K562 (cell line): ENCODE measurements around the gene MYO1A. TPM values are rescaled to one million over a fixed set of nuclear protein-coding genes. Genes with fewer than 3 reads are reported as not detected.

Experiments used
- CCNT2 ChIP-seq: IDR thresholded peaks from 2 replicates; pipeline ENCODE4 v1.6.1; 2011; ENCODE audit warnings: borderline replicate concordance, low read depth, mild to moderate bottlenecking, moderate library complexity, mixed read lengths, low read length; ENCODE audit not compliant: insufficient read length; ENCODE audit errors: extremely low read depth
- CHD1 ChIP-seq: fragments of 200-600 bp; sonication (generic); IDR thresholded peaks from one replicate; pipeline ENCODE4 v1.6.1; 2012; ENCODE audit warnings: mild to moderate bottlenecking, moderate library complexity, low read length, inconsistent platforms
- DMBX1 ChIP-seq: fragments of 250-450 bp; sonication (Bioruptor Pico); IDR thresholded peaks from 2 replicates; pipeline ENCODE4 v1.8.0; 2022; ENCODE audit warnings: inconsistent platforms, mild to moderate bottlenecking, moderate library complexity, borderline replicate concordance
- FOXA1 ChIP-seq: fragments of 450-650 bp; IDR thresholded peaks from 2 replicates; pipeline ENCODE4 v1.6.1; 2016; ENCODE audit warnings: mild to moderate bottlenecking, borderline replicate concordance
- FOXJ2 ChIP-seq: fragments of 200-800 bp; sonication (Bioruptor generic); IDR thresholded peaks from 2 replicates; pipeline ENCODE4 v1.6.1; 2016; ENCODE audit warnings: missing genetic modification characterization, missing compliant biosample characterization
- HMGN3 ChIP-seq: IDR thresholded peaks from 2 replicates; pipeline ENCODE4 v1.6.1; 2011; ENCODE audit warnings: borderline replicate concordance, low read depth, mild to moderate bottlenecking, mixed read lengths, low read length; ENCODE audit not compliant: insufficient read length; ENCODE audit errors: extremely low read depth
- NBN ChIP-seq: fragments of 450-650 bp; IDR thresholded peaks from 2 replicates; pipeline ENCODE4 v1.6.1; 2016; ENCODE audit warnings: low read depth, mild to moderate bottlenecking
- PHTF2 ChIP-seq: fragments of 250-450 bp; sonication (Bioruptor Pico); IDR thresholded peaks from 2 replicates; pipeline ENCODE4 v1.5.0; 2021; ENCODE audit warnings: mild to moderate bottlenecking
- POLR2AphosphoS2 ChIP-seq: IDR thresholded peaks from 2 replicates; pipeline ENCODE4 v1.6.1; 2012; ENCODE audit warnings: low read length, improper control_type of control experiment
- PYGO2 ChIP-seq: fragments of 450-650 bp; IDR thresholded peaks from 2 replicates; pipeline ENCODE4 v1.6.1; 2016; ENCODE audit warnings: mild to moderate bottlenecking, missing genetic modification characterization, moderate library complexity, missing compliant biosample characterization
- RBM22 ChIP-seq: fragments of 200-400 bp; formaldehyde crosslinking; IDR thresholded peaks from 2 replicates; pipeline ENCODE4 v1.6.1; 2018; ENCODE audit warnings: low read length, low read depth; ENCODE audit not compliant: poor library complexity, severe bottlenecking
- SMAD2 ChIP-seq: fragments of 150-350 bp; IDR thresholded peaks from 2 replicates; pipeline ENCODE4 v1.6.1; 2014; ENCODE audit warnings: low read depth, mild to moderate bottlenecking, low read length
- STAG1 ChIP-seq: sonication (generic); formaldehyde crosslinking; IDR thresholded peaks from 2 replicates; pipeline ENCODE4 v1.5.0; 2020; ENCODE audit warnings: missing genetic modification reagents, borderline replicate concordance
- XRCC5 ChIP-seq: fragments of 200-400 bp; formaldehyde crosslinking; IDR thresholded peaks from 2 replicates; pipeline ENCODE4 v1.6.1; 2017; ENCODE audit warnings: low read depth, mild to moderate bottlenecking, low read length
- ZBTB8A ChIP-seq: fragments of 450-650 bp; IDR thresholded peaks from 2 replicates; pipeline ENCODE4 v1.6.1; 2018; ENCODE audit warnings: mild to moderate bottlenecking, moderate library complexity; ENCODE audit not compliant: partially characterized antibody
- ZNF830 ChIP-seq: fragments of 250-450 bp; sonication (Bioruptor Pico); IDR thresholded peaks from 2 replicates; pipeline ENCODE4 v1.5.0; 2021; ENCODE audit warnings: mild to moderate bottlenecking
- polyA plus RNA-seq, 8 experiments: library from polyadenylated mRNA; depleted of rRNA in 4 of 8; stranded (reverse) in 5 of 8; unstranded in 3 of 8; fragments of >200 nt; fragmentation: Nextera tagmentation in 2 of 8; fragmentation: Illumina TruSeq in 1 of 8; extraction: Ambion mirVana in 2 of 8; extraction: Trizol in 1 of 8; gene quantifications; 2 replicates each; pipeline versions ENCODE4 v1.2.1 to v1.2.3, GENCODE V29; 2011 to 2014; ENCODE audit warnings: inconsistent platforms in 1 of 8, missing spikeins in 1 of 8
- total RNA-seq, 7 experiments: library from RNA; depleted of rRNA in 6 of 7; stranded (reverse); fragments of >200 nt in 6 of 7; fragmentation: Illumina TruSeq in 2 of 7; extraction: Trizol in 2 of 7; gene quantifications; 2 replicates each; pipeline versions ENCODE4 v1.2.1 to v1.2.3, GENCODE V29; 2011 to 2021; ENCODE audit warnings: low replicate concordance in 1 of 7
- TF ChIP-seq, protein P1 (sequence below): fragments of 250-450 bp; sonication (Bioruptor Pico); IDR thresholded peaks from 2 replicates; pipeline ENCODE4 v1.8.0; 2022; ENCODE audit warnings: inconsistent platforms
- TF ChIP-seq, protein P2 (sequence below), 2 experiments: fragments of 450-650 bp in 1 of 2; sonication (generic) in 1 of 2; formaldehyde crosslinking in 1 of 2; IDR thresholded peaks in 1 of 2; conservative IDR thresholded peaks in 1 of 2; 2 replicates each; pipeline versions ENCODE4 v1.6.1 to v1.8.1; 2016 to 2023; ENCODE audit warnings: mild to moderate bottlenecking in 2 of 2, moderate library complexity in 2 of 2, inconsistent platforms in 1 of 2, missing genetic modification reagents in 1 of 2
- TF ChIP-seq, protein P3 (sequence below): fragments of 250-450 bp; sonication (Bioruptor Pico); IDR thresholded peaks from 2 replicates; pipeline ENCODE4 v1.6.1; 2021; ENCODE audit warnings: mild to moderate bottlenecking
- TF ChIP-seq, protein P4 (sequence below): sonication (generic); formaldehyde crosslinking; IDR thresholded peaks from 2 replicates; pipeline ENCODE4 v1.8.0; 2022; ENCODE audit warnings: missing genetic modification reagents, mild to moderate bottlenecking, borderline replicate concordance

Gene MYO1A
- total and polyA plus RNA-seq, 9 of the 15 experiments (the other 6 are each of a cell fraction or from before 2014, with no cell fraction given) = 0.03 to 0.29 (median 0.14) TPM; not detected in 2

DNA sequence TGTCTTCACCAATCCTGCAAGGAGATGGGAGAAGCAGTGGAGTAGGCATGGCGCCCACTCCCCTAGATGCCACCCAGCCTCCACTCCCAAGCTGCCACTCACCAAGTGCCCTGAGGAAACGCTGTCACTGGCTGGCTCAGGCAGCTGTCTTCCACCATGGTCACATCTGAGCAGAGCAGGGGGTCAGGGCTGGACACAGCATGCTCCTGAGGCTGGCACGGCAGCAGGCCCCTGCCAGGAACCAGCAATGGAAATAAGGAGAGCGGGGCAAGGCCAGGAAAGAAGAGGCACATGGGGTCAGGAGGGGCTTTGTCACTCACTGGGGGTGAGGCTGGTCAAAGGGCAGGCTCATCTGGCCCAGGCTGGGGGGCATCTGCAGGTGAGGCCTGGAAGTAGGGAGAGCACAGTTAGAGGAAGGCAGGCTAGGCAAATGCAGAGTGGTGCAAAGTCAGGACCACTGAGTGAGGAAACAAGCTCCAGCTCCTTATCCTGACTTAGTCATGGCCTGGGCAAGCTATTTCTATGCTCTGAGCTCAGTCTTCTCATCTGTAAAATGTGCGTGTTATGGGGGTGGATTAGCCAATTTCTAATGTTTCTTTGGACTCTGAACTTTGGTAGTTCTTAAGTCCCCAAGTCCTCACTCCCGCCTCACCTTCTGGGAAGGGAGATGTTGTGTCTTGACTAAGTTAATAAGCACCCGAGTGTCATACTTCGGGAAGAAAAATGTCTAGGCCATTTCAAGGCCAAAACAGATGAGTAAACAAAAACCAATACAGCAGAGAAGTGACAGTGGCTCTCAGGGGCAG is 47.0 kb upstream of the MYO1A start (continued):
- TF ChIP-seq, protein P1, sequence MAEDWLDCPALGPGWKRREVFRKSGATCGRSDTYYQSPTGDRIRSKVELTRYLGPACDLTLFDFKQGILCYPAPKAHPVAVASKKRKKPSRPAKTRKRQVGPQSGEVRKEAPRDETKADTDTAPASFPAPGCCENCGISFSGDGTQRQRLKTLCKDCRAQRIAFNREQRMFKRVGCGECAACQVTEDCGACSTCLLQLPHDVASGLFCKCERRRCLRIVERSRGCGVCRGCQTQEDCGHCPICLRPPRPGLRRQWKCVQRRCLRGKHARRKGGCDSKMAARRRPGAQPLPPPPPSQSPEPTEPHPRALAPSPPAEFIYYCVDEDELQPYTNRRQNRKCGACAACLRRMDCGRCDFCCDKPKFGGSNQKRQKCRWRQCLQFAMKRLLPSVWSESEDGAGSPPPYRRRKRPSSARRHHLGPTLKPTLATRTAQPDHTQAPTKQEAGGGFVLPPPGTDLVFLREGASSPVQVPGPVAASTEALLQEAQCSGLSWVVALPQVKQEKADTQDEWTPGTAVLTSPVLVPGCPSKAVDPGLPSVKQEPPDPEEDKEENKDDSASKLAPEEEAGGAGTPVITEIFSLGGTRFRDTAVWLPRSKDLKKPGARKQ (CRISPR knock-in tag) = no peak
- TF ChIP-seq ZBTB8A (no peak), CHD1 (no peak), ZNF830 (CRISPR knock-in tag) (no peak), RBM22 (no peak), HMGN3 (no peak), POLR2AphosphoS2 (no peak; the same call in 1 of the 2 replicates), STAG1 (CRISPR knock-in tag) (no peak), PHTF2 (CRISPR knock-in tag) (no peak), XRCC5 (no peak), CCNT2 (no peak), PYGO2 (no peak), SMAD2 (no peak), NBN (no peak), DMBX1 (CRISPR knock-in tag) (no peak), FOXJ2 (no peak), FOXA1 (no peak)
- TF ChIP-seq, protein P2, sequence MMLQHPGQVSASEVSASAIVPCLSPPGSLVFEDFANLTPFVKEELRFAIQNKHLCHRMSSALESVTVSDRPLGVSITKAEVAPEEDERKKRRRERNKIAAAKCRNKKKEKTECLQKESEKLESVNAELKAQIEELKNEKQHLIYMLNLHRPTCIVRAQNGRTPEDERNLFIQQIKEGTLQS (IDR thresholded peaks at IDR 0.05) = no peak
- TF ChIP-seq, protein P2 (CRISPR knock-in tag; conservative IDR thresholded peaks at IDR 0.05) = 0 out of 2 replicates have a peak, but pooled peaks have one; percentile 22
- TF ChIP-seq, protein P3, sequence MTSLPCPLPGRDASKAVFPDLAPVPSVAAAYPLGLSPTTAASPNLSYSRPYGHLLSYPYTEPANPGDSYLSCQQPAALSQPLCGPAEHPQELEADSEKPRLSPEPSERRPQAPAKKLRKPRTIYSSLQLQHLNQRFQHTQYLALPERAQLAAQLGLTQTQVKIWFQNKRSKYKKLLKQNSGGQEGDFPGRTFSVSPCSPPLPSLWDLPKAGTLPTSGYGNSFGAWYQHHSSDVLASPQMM (CRISPR knock-in tag) = no peak
- TF ChIP-seq, protein P4, sequence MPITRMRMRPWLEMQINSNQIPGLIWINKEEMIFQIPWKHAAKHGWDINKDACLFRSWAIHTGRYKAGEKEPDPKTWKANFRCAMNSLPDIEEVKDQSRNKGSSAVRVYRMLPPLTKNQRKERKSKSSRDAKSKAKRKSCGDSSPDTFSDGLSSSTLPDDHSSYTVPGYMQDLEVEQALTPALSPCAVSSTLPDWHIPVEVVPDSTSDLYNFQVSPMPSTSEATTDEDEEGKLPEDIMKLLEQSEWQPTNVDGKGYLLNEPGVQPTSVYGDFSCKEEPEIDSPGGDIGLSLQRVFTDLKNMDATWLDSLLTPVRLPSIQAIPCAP = no peak
